Measurements from ENCODE around the gene LRRC8D. TPM values are rescaled to one million over a fixed set of nuclear protein-coding genes. Genes with fewer than 3 reads are reported as not detected.

The LRRC8D gene
- total RNA-seq, 1 experiment from 2014 or later: 39.4 TPM

DNA sequence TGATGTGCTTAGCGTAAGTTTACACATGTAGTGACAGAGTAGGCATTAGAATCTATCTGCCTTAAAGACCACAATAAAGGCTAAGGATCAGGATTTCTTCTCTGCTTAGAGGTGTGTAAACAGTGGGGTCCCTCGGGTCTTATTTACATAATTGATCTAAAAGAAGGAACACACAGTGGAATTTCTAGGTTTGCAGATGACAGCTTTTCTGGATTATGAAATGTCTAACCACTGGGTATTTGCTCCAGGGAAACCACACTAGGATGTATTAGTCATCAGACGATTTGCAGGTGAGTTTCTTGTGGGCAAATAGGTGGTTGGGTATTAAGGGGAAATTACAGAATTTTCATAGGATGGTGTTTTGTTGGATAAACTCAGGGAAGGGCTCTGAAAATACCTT lies 5.8 kb downstream of the LRRC8D start:
- no peak overlapping the region for H3K4me3 ChIP-seq (ENCODE audit: low read depth, low read length)
- ChIA-PET POLR2A (no interaction called here), CTCF (no interaction called here)
- H3K27me3 ChIP-seq (replicated peaks; ENCODE audit: control insufficient read depth, insufficient read depth, low read length): no peaks in the 10 kb centered on the region
- DNase-seq: no peak
- intact Hi-C loops (cut with micrococcal nuclease; ENCODE audit: unreplicated experiment): no loop called here
- Mint-ChIP-seq H3K4me3 (ENCODE audit: unreplicated experiment) (no peak overlapping the region), H3K27ac (ENCODE audit: unreplicated experiment) (no peak overlapping the region), H3K4me1 (ENCODE audit: low read depth, unreplicated experiment) (peaks cover 19% of the 10 kb centered on the region), H3K36me3 (ENCODE audit: insufficient read depth, unreplicated experiment) (peaks cover 8% of the 10 kb centered on the region), H3K9me3 (ENCODE audit: unreplicated experiment) (no peaks in the 10 kb centered on the region), H3K27me3 (ENCODE audit: insufficient read depth, unreplicated experiment) (no peaks in the 10 kb centered on the region)
- H3K9me3 ChIP-seq: no peaks in the 10 kb centered on the region
- no peaks in the 10 kb centered on the region for H3K36me3 ChIP-seq (ENCODE audit: control insufficient read depth, insufficient read depth, low read length)
- TF ChIP-seq, protein P1, sequence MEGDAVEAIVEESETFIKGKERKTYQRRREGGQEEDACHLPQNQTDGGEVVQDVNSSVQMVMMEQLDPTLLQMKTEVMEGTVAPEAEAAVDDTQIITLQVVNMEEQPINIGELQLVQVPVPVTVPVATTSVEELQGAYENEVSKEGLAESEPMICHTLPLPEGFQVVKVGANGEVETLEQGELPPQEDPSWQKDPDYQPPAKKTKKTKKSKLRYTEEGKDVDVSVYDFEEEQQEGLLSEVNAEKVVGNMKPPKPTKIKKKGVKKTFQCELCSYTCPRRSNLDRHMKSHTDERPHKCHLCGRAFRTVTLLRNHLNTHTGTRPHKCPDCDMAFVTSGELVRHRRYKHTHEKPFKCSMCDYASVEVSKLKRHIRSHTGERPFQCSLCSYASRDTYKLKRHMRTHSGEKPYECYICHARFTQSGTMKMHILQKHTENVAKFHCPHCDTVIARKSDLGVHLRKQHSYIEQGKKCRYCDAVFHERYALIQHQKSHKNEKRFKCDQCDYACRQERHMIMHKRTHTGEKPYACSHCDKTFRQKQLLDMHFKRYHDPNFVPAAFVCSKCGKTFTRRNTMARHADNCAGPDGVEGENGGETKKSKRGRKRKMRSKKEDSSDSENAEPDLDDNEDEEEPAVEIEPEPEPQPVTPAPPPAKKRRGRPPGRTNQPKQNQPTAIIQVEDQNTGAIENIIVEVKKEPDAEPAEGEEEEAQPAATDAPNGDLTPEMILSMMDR (IDR thresholded peaks at IDR 0.05; ENCODE audit: insufficient read depth in 1 of 2, low read depth in 1 of 2, low read length in 1 of 2, severe bottlenecking in 1 of 2, unreplicated experiment in 1 of 2): no peak
- BruUV-seq (replicated peaks): no TSS peak
- H3K4me1 ChIP-seq: peaks cover 22% of the 10 kb centered on the region

DNA sequence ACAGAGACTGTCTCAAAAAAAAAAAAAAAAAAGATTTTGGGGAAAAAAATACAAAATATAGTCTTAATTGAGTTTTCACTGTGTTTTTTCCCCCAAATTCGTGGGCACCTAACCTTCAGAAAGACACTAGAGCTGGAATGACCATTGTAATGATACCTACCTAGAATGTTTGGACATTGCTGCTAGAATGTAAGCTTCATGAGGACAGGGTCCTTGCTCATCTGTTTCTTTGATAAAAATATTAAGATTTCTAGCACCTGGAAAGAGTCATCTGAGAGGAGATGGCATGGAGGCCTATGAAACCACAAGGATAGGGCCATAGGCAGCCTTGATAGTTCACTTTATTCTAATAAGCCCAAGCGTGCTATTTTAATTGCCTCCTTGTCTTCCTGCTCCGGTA lies 6.5 kb downstream of the LRRC8D start:
- Mint-ChIP-seq H3K4me3 (ENCODE audit: unreplicated experiment) (no peak overlapping the region), H3K27ac (ENCODE audit: unreplicated experiment) (no peak overlapping the region), H3K27me3 (ENCODE audit: insufficient read depth, unreplicated experiment) (no peaks in the 10 kb centered on the region), H3K36me3 (ENCODE audit: insufficient read depth, unreplicated experiment) (peaks cover 8% of the 10 kb centered on the region), H3K9me3 (ENCODE audit: unreplicated experiment) (no peaks in the 10 kb centered on the region), H3K4me1 (ENCODE audit: low read depth, unreplicated experiment) (peaks cover 22% of the 10 kb centered on the region)
- ChIA-PET CTCF (no interaction called here), POLR2A (interaction anchor here (1.2 kb wide), 1 partner anchor 19 kb away, joined by 3 read pairs; no protein-coding TSS in a partner anchor)
- Histone ChIP-seq H3K27me3 (replicated peaks; ENCODE audit: control insufficient read depth, insufficient read depth, low read length) (no peaks in the 10 kb centered on the region), H3K4me3 (ENCODE audit: low read depth, low read length) (no peak overlapping the region), H3K4me1 (peaks cover 26% of the 10 kb centered on the region), H3K36me3 (ENCODE audit: control insufficient read depth, insufficient read depth, low read length) (no peaks in the 10 kb centered on the region), H3K9me3 (no peaks in the 10 kb centered on the region)
- DNase-seq: no peak
- TF ChIP-seq, protein P1 (IDR thresholded peaks at IDR 0.05; ENCODE audit: insufficient read depth in 1 of 2, low read depth in 1 of 2, low read length in 1 of 2, severe bottlenecking in 1 of 2, unreplicated experiment in 1 of 2): no peak
- intact Hi-C loops (cut with micrococcal nuclease; ENCODE audit: unreplicated experiment): no loop called here
- no TSS peak for BruUV-seq (replicated peaks)

DNA sequence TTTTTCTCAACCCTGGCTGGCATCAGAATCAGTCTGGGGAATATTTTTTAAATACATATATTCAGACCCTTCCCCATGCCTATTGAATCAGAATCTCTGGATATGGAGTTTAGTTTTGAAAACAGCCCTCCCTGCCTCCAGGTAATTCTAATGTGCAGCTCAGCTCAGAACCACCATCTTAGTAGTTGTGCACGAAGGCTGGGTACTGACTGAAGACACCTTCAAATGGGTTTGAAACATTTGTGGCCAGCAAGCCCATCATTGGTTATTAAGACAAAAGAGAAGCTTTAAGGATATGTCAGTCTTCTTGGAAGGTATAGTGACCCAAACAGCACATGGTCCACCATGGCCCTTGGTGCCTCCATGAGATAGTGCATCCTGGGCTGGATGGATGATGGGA lies 7.1 kb downstream of the LRRC8D start:
- CTCF ChIA-PET: interaction anchor here (0.6 kb wide), 1 partner anchor 15 kb away, joined by 3 read pairs; no protein-coding TSS in a partner anchor
- TF ChIP-seq, protein P1 (IDR thresholded peaks at IDR 0.05; ENCODE audit: insufficient read depth in 1 of 2, low read depth in 1 of 2, low read length in 1 of 2, severe bottlenecking in 1 of 2, unreplicated experiment in 1 of 2): no peak
- POLR2A ChIA-PET: interaction anchor here (1.2 kb wide), 1 partner anchor 19 kb away, joined by 3 read pairs; no protein-coding TSS in a partner anchor
- Mint-ChIP-seq H3K27me3 (ENCODE audit: insufficient read depth, unreplicated experiment) (no peaks in the 10 kb centered on the region), H3K4me1 (ENCODE audit: low read depth, unreplicated experiment) (peaks cover 22% of the 10 kb centered on the region), H3K36me3 (ENCODE audit: insufficient read depth, unreplicated experiment) (peaks cover 8% of the 10 kb centered on the region), H3K27ac (ENCODE audit: unreplicated experiment) (no peak overlapping the region), H3K9me3 (ENCODE audit: unreplicated experiment) (no peaks in the 10 kb centered on the region), H3K4me3 (ENCODE audit: unreplicated experiment) (no peak overlapping the region)
- Histone ChIP-seq H3K27me3 (replicated peaks; ENCODE audit: control insufficient read depth, insufficient read depth, low read length) (no peaks in the 10 kb centered on the region), H3K36me3 (ENCODE audit: control insufficient read depth, insufficient read depth, low read length) (no peaks in the 10 kb centered on the region), H3K4me3 (ENCODE audit: low read depth, low read length) (no peak overlapping the region), H3K9me3 (no peaks in the 10 kb centered on the region), H3K4me1 (peaks cover 26% of the 10 kb centered on the region)
- no TSS peak for BruUV-seq (replicated peaks)
- intact Hi-C loops (cut with micrococcal nuclease; ENCODE audit: unreplicated experiment): no loop called here
- no peak for DNase-seq
